HUES6 (cell line): ENCODE results near the gene THEM4.
"Not testable (repeated sequence)": the region's sequence is repeated elsewhere in the genome, so short reads cannot be mapped to it uniquely, and the experiment has no call there.

Source experiments
- H3K27ac ChIP-seq: 2 replicates; pipeline ENCODE4 v1.7.0; 2013; ENCODE audit warnings: low read depth, mild to moderate bottlenecking, low read length, inconsistent platforms
- H3K27me3 ChIP-seq: 2 replicates; pipeline ENCODE4 v1.6.1; 2013; ENCODE audit warnings: low read length; ENCODE audit not compliant: control insufficient read depth, insufficient read depth
- H3K36me3 ChIP-seq: 2 replicates; pipeline ENCODE4 v1.6.1; 2013; ENCODE audit warnings: low read length; ENCODE audit not compliant: control insufficient read depth, insufficient read depth
- H3K4me1 ChIP-seq: 2 replicates; pipeline ENCODE4 v1.6.1; 2013; ENCODE audit warnings: low read length; ENCODE audit not compliant: control insufficient read depth, insufficient read depth
- H3K4me3 ChIP-seq: 2 replicates; pipeline ENCODE4 v1.5.1; 2013; ENCODE audit warnings: low read depth, low read length
- H3K9ac ChIP-seq: one replicate; pipeline ENCODE4 v1.6.1; 2013; ENCODE audit warnings: mild to moderate bottlenecking, low read length
- H3K9me3 ChIP-seq: 2 replicates; pipeline ENCODE4 v1.6.1; 2013; ENCODE audit warnings: low read depth, low read length; ENCODE audit not compliant: control insufficient read depth, insufficient read depth

THEM4 gene

GRCh38 chr1:151907363-151908139 is 1.8 kb downstream of the THEM4 start:
- Histone ChIP-seq H3K27me3 (no peaks in the 10 kb centered on the region), H3K4me1 (peaks cover 10% of the 10 kb centered on the region), H3K4me3 (0 out of 2 replicates have a peak overlapping the region, but pooled peaks have one; percentile 67), H3K27ac (no peak overlapping the region), H3K36me3 (peaks cover 8% of the 10 kb centered on the region), H3K9me3 (peaks cover 41% of the 10 kb centered on the region), H3K9ac (no peak overlapping the region)

- H3K4me1 ChIP-seq, result peaks cover 10% of the 10 kb centered on the region
- not testable (repeated sequence) for H3K27ac ChIP-seq, H3K27me3 ChIP-seq, H3K4me3 ChIP-seq, H3K9ac ChIP-seq, H3K36me3 ChIP-seq
- H3K9me3 ChIP-seq, result peaks cover 50% of the 10 kb centered on the region
Measured at GRCh38 chr1:151906324-151906645, 3.0 kb downstream of the THEM4 start.

GRCh38 chr1:151905443-151906323 is 3.6 kb downstream of the THEM4 start:
- peaks cover 51% of the 10 kb centered on the region for H3K9me3 ChIP-seq
- H3K27me3 ChIP-seq, H3K4me1 ChIP-seq, H3K36me3 ChIP-seq, H3K4me3 ChIP-seq, H3K9ac ChIP-seq: not testable (repeated sequence)
- H3K27ac ChIP-seq, result peak overlapping the region; percentile 57; the same call in 1 of the 2 replicates

GRCh38 chr1:151905070-151905442 is 4.3 kb downstream of the THEM4 start:
- Histone ChIP-seq H3K9ac (no peak overlapping the region), H3K36me3 (peaks cover 8% of the 10 kb centered on the region), H3K4me1 (peaks cover 2% of the 10 kb centered on the region; the same call in 1 of the 2 replicates), H3K27ac (peak overlapping the region; percentile 57; the same call in 1 of the 2 replicates), H3K4me3 (no peak overlapping the region), H3K27me3 (no peaks in the 10 kb centered on the region), H3K9me3 (peaks cover 54% of the 10 kb centered on the region)

GRCh38 chr1:151902858-151903257 is 6.5 kb downstream of the THEM4 start:
- Histone ChIP-seq H3K9me3 (peaks cover 49% of the 10 kb centered on the region), H3K4me3 (no peak overlapping the region), H3K27me3 (no peaks in the 10 kb centered on the region), H3K36me3 (peaks cover 6% of the 10 kb centered on the region), H3K4me1 (no peaks in the 10 kb centered on the region), H3K9ac (no peak overlapping the region), H3K27ac (no peak overlapping the region)

GRCh38 chr1:151900804-151901203 is 8.5 kb downstream of the THEM4 start:
- H3K4me3 ChIP-seq, H3K9ac ChIP-seq, H3K36me3 ChIP-seq, H3K4me1 ChIP-seq, H3K27ac ChIP-seq, H3K27me3 ChIP-seq: not testable (repeated sequence)
- peaks cover 31% of the 10 kb centered on the region for H3K9me3 ChIP-seq

- H3K36me3 ChIP-seq, result peaks cover 9% of the 10 kb centered on the region
- H3K27me3 ChIP-seq, result no peaks in the 10 kb centered on the region
- H3K9ac ChIP-seq, result no peak overlapping the region
- H3K4me3 ChIP-seq, result no peak overlapping the region
- no peak overlapping the region for H3K27ac ChIP-seq
- H3K4me1 ChIP-seq, result no peaks in the 10 kb centered on the region
- peaks cover 20% of the 10 kb centered on the region for H3K9me3 ChIP-seq
Measured at GRCh38 chr1:151898519-151898991, 10.8 kb downstream of the THEM4 start.

GRCh38 chr1:151897991-151898431 is 11.3 kb downstream of the THEM4 start:
- Histone ChIP-seq H3K27ac (no peak overlapping the region), H3K4me1 (no peaks in the 10 kb centered on the region), H3K4me3 (no peak overlapping the region), H3K36me3 (peaks cover 9% of the 10 kb centered on the region), H3K27me3 (no peaks in the 10 kb centered on the region), H3K9ac (no peak overlapping the region), H3K9me3 (peaks cover 17% of the 10 kb centered on the region)

GRCh38 chr1:151893176-151893924 is 16.0 kb downstream of the THEM4 start:
- H3K4me1 ChIP-seq, result no peaks in the 10 kb centered on the region
- peaks cover 17% of the 10 kb centered on the region for H3K36me3 ChIP-seq
- H3K27me3 ChIP-seq, result no peaks in the 10 kb centered on the region
- no peak overlapping the region for H3K4me3 ChIP-seq
- H3K9ac ChIP-seq, result no peak overlapping the region
- no peaks in the 10 kb centered on the region for H3K9me3 ChIP-seq
- H3K27ac ChIP-seq, result no peak overlapping the region

GRCh38 chr1:151892190-151892589 is 17.1 kb downstream of the THEM4 start:
- Histone ChIP-seq H3K4me1 (no peaks in the 10 kb centered on the region), H3K27ac (no peak overlapping the region), H3K36me3 (peaks cover 21% of the 10 kb centered on the region), H3K27me3 (no peaks in the 10 kb centered on the region), H3K9ac (no peak overlapping the region), H3K9me3 (no peaks in the 10 kb centered on the region), H3K4me3 (no peak overlapping the region)
